Measurements from ENCODE around the gene TBX6. TPM values are rescaled to one million over a fixed set of nuclear protein-coding genes. Genes with fewer than 3 reads are reported as not detected.

TBX6 gene
- total and polyA plus RNA-seq, 2 donors from 2014 or later (not counting 2 experiments from before 2014, with no cell fraction given), result 1.7 to 2.0 TPM

Other genes starting within 250 kb of the TBX6 start
- 42.3 and 46.6 TPM in 2 replicates for gene CDIPT, start 228.7 kb downstream of the TBX6 start, total RNA-seq
- 55.4 and 59.6 TPM in 2 replicates for gene CDIPT, start 228.7 kb downstream of the TBX6 start, polyA plus RNA-seq
- gene SEZ6L2, start 192.4 kb downstream of the TBX6 start, total RNA-seq, result 2.0 and 2.6 TPM in 2 replicates
- 2.4 and 2.7 TPM in 2 replicates for gene SEZ6L2, start 192.4 kb downstream of the TBX6 start, polyA plus RNA-seq
- 2.1 and 2.4 TPM in 2 replicates for gene ASPHD1, start 191.4 kb downstream of the TBX6 start, total RNA-seq
- gene ASPHD1, start 191.4 kb downstream of the TBX6 start, polyA plus RNA-seq, result 4.4 and 5.1 TPM in 2 replicates
- gene KCTD13, start 165.7 kb downstream of the TBX6 start, total RNA-seq, result 7.0 and 7.2 TPM in 2 replicates
- 7.5 and 8.0 TPM in 2 replicates for gene KCTD13, start 165.7 kb downstream of the TBX6 start, polyA plus RNA-seq
- 74.1 and 86.6 TPM in 2 replicates for gene TMEM219, start 129.8 kb downstream of the TBX6 start, total RNA-seq
- gene TMEM219, start 129.8 kb downstream of the TBX6 start, polyA plus RNA-seq, result 104 and 119 TPM in 2 replicates
- gene TAOK2, start 118.1 kb downstream of the TBX6 start, total RNA-seq, result 26.5 and 27.5 TPM in 2 replicates
- gene TAOK2, start 118.1 kb downstream of the TBX6 start, polyA plus RNA-seq, result 13.8 and 14.3 TPM in 2 replicates
- 11.9 and 13.3 TPM in 2 replicates for gene HIRIP3, start 96.3 kb downstream of the TBX6 start, total RNA-seq
- 17.9 and 18.0 TPM in 2 replicates for gene HIRIP3, start 96.3 kb downstream of the TBX6 start, polyA plus RNA-seq
- gene INO80E, start 95.7 kb downstream of the TBX6 start, total RNA-seq, result 71.4 and 72.3 TPM in 2 replicates
- 88.2 and 90.5 TPM in 2 replicates for gene INO80E, start 95.7 kb downstream of the TBX6 start, polyA plus RNA-seq
- 0.27 and 0.56 TPM in 2 replicates for gene DOC2A, start 80.9 kb downstream of the TBX6 start, total RNA-seq
- 0.32 and 0.66 TPM in 2 replicates for gene DOC2A, start 80.9 kb downstream of the TBX6 start, polyA plus RNA-seq
- not detected in 2 replicates for gene C16orf92, start 68.7 kb downstream of the TBX6 start, total RNA-seq
- gene C16orf92, start 68.7 kb downstream of the TBX6 start, polyA plus RNA-seq, result not detected in 2 replicates
- gene TLCD3B, start 60.7 kb downstream of the TBX6 start, total RNA-seq, result 0.07 TPM in 1 of 2 replicates, not detected in the other
- gene TLCD3B, start 60.7 kb downstream of the TBX6 start, polyA plus RNA-seq, result not detected in 2 replicates
- 1,171 and 1,282 TPM in 2 replicates for gene ALDOA, start 26.2 kb downstream of the TBX6 start, total RNA-seq
- 1,433 and 1,464 TPM in 2 replicates for gene ALDOA, start 26.2 kb downstream of the TBX6 start, polyA plus RNA-seq
- 133 and 147 TPM in 2 replicates for gene PPP4C, start 15.9 kb downstream of the TBX6 start, total RNA-seq
- 166 and 169 TPM in 2 replicates for gene PPP4C, start 15.9 kb downstream of the TBX6 start, polyA plus RNA-seq
- 22.1 and 25.4 TPM in 2 replicates for gene YPEL3, start 4.3 kb upstream of the TBX6 start, total RNA-seq
- 29.6 and 43.1 TPM in 2 replicates for gene YPEL3, start 4.3 kb upstream of the TBX6 start, polyA plus RNA-seq
- 0.60 and 0.78 TPM in 2 replicates for gene GDPD3, start 21.6 kb upstream of the TBX6 start, total RNA-seq
- 0.79 and 0.92 TPM in 2 replicates for gene GDPD3, start 21.6 kb upstream of the TBX6 start, polyA plus RNA-seq
- gene MAPK3, start 31.3 kb upstream of the TBX6 start, total RNA-seq, result 24.3 and 25.7 TPM in 2 replicates
- 46.7 and 53.2 TPM in 2 replicates for gene MAPK3, start 31.3 kb upstream of the TBX6 start, polyA plus RNA-seq
- gene CORO1A, start 91.7 kb upstream of the TBX6 start, total RNA-seq, result 12.2 and 18.8 TPM in 2 replicates
- gene CORO1A, start 91.7 kb upstream of the TBX6 start, polyA plus RNA-seq, result 18.7 and 30.3 TPM in 2 replicates
- 165 and 184 TPM in 2 replicates for gene BOLA2B, start 101.7 kb upstream of the TBX6 start, total RNA-seq
- 155 and 156 TPM in 2 replicates for gene BOLA2B, start 101.7 kb upstream of the TBX6 start, polyA plus RNA-seq
- 23.6 and 24.8 TPM in 2 replicates for gene SLX1A, start 102.0 kb upstream of the TBX6 start, total RNA-seq
- gene SLX1A, start 102.0 kb upstream of the TBX6 start, polyA plus RNA-seq, result 4.2 and 9.3 TPM in 2 replicates
- 7.5 and 8.2 TPM in 2 replicates for gene SULT1A3, start 107.3 kb upstream of the TBX6 start, total RNA-seq
- gene SULT1A3, start 107.3 kb upstream of the TBX6 start, polyA plus RNA-seq, result 9.5 and 12.6 TPM in 2 replicates
- gene NPIPB13, start 156.6 kb upstream of the TBX6 start, total RNA-seq, result 1.6 and 2.5 TPM in 2 replicates
- gene NPIPB13, start 156.6 kb upstream of the TBX6 start, polyA plus RNA-seq, result 0.20 and 0.72 TPM in 2 replicates

Measured in foreskin keratinocyte (primary cell).